Fibroblast of pulmonary artery (primary cell): ENCODE results near the gene TRIO.
A peak's percentile ranks its signal among the peaks of the same experiment; 100 is the strongest.

Experiments used
- DNase-seq: peaks from one replicate; pipeline ENCODE4 v3.0.0-alpha.2; 2010; ENCODE audit warnings: low read depth
- H3K4me3 ChIP-seq: replicated peaks from 2 replicates; pipeline ENCODE4 v1.5.1; 2011; ENCODE audit warnings: low read depth, mild to moderate bottlenecking, control low read depth, low read length, moderate library complexity
- CTCF ChIP-seq: IDR thresholded peaks from 2 replicates; pipeline ENCODE4 v1.5.1; 2011; ENCODE audit warnings: mild to moderate bottlenecking, control low read depth, low read length, inconsistent platforms; ENCODE audit errors: missing control alignments

Gene TRIO

GRCh38 chr5:14183187-14183939 lies 40.2 kb downstream of the TRIO start:
- no peak for DNase-seq
- H3K4me3 ChIP-seq = no peak overlapping the region
- TF ChIP-seq CTCF = no peak

GRCh38 chr5:14184082-14184481 lies 40.9 kb downstream of the TRIO start:
- no peak overlapping the region for H3K4me3 ChIP-seq
- no peak for DNase-seq
- no peak for TF ChIP-seq CTCF

- no peak overlapping the region for H3K4me3 ChIP-seq
- TF ChIP-seq CTCF = no peak
- peak; percentile 38 for DNase-seq
These were observed 41.6 kb downstream of the TRIO start for GRCh38 chr5:14184725-14185124.

GRCh38 chr5:14185326-14186058 lies 42.4 kb downstream of the TRIO start:
- no peak overlapping the region for H3K4me3 ChIP-seq
- peak; percentile 70 for DNase-seq
- TF ChIP-seq CTCF = no peak

- peak; percentile 83 for DNase-seq
- TF ChIP-seq CTCF = no peak
These were observed 43.1 kb downstream of the TRIO start for GRCh38 chr5:14186059-14186830.

GRCh38 chr5:14187157-14187556 lies 44.0 kb downstream of the TRIO start:
- no peak overlapping the region for H3K4me3 ChIP-seq
- TF ChIP-seq CTCF = no peak
- DNase-seq = no peak

More at GRCh38 chr5:14186059-14186830, 43.1 kb downstream of the TRIO start:
- H3K4me3 ChIP-seq = no peak overlapping the region
